WI38 (cell line): ENCODE results near the gene ARMH1.

Source experiments
- H3K4me3 ChIP-seq: 2 replicates; pipeline ENCODE4 v1.5.1; 2011; ENCODE audit warnings: low read depth, mild to moderate bottlenecking, control low read depth, low read length
- CTCF ChIP-seq: IDR thresholded peaks from 2 replicates; pipeline ENCODE4 v1.5.1; 2012; ENCODE audit warnings: low read depth, mild to moderate bottlenecking, control low read depth, low read length

ARMH1 gene

DNA sequence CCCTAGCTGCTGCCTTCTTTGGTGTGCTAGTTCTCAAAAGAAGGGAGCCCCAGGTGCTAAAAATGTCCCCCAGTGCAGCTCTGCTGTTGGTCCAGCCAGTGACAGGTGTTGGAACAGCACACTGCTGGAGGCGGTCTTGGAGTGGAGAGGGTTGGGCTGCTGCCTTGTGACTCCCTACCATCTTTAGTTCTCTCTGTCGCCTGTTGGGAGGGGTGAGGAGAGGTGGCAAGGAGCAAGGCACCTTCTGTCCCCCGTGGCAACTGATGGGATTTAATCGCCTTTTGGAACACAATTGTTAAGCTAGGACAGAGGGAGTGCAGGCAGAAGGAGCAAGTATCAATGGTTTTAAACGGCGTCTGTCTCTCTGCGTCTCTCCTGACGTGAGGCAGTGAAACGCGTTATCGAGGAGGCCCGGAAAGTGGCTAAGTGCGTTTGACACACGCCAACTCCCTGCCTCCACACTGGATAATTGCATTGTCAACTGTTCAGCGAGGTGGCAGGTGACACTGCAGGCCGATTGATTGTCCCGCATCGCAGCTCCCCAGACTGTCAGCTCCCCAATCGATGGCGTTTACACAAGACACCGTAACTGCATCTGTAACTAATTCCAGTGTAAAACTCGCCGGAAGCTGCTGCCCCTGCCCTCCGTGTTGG is 34.2 kb upstream of the ARMH1 start:
- no peak overlapping the region for H3K4me3 ChIP-seq
- TF ChIP-seq CTCF = no peak

DNA sequence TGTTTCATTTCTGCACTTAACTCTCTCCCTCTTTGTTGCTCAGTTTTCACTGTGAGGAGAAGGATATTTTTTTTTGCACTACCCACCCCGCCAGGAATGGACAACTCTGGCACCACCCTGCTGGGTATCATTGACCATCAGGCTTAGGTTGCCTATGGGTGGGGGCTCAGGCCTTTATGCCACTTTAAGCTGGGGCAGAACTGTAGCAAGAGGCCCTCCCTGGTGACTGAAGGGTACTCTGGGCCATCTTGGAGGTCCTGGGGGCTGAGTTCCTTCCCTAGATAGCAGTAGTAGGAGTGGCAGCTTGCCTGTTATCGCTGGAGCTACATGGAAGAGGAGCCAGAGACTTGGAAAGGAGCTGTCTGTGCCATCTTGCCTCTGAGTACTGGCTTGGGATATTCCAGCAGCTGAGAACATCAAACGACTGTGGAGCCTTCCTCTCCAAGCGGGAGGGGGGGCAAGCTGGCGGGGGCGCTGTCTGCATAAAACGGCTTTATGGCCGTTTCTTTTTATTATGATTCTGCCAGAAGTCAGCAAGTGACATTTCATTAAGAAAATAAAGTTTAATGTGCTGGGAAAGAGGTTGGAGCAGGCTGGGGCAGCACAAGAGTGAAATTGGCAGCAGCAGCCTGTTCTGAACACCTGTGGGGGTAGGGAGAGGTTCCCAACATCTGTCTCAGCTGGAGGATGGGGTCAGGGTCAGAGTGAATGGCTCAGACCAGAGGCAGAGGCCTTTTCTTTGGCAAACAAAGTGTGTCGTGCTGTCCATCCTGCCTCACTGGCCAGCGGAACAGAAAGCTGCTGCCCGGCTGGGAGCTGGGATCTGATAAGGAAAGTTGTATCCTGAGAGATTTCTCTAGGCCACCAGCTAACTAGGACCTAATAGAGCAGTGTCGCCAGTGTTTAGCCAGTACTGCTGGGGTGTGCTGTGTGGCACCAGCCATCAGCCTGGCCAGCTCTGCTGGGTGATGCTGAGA is 33.1 kb upstream of the ARMH1 start:
- no peak overlapping the region for H3K4me3 ChIP-seq
- TF ChIP-seq CTCF = no peak

DNA sequence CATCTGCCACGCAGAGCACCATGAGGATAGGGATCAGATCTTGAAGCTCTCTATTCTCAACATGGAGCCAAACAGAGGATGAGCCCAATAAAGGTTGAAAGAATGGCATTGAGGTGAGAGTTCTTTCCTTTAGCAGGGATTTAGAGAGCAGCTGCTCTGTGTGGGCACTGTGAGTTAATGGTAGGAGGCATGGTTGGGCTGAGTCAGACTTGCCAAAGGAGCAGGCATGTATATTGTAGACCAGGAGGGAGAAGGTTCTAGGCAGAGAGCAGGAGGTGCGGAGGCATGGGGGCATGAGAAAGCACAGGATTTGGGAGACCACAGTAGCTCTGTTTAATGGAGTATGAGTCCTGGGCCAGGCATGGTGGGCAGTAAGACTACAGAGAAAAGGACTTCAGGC is 32.3 kb upstream of the ARMH1 start:
- H3K4me3 ChIP-seq = no peak overlapping the region
- TF ChIP-seq CTCF = no peak

DNA sequence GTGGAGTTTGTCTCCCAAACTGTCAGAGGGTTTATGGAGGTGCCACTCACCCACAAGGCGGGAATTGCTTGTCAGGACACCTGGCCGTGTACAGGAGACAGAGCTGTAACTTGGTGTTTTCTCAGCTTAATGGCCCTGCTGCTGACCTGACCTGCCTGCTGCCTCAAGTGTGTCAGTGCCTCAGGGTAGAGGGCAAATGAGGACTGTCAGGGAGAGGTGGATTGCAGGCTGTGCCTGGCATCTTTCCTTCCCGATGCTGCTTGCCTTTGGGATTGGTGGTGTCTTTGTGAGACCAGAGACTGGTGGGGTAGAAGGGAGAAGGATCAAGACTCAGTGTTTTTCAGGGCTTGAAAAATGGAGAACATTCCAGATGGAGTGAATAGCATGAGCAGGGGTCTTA is 31.6 kb upstream of the ARMH1 start:
- H3K4me3 ChIP-seq = no peak overlapping the region
- no peak for TF ChIP-seq CTCF

DNA sequence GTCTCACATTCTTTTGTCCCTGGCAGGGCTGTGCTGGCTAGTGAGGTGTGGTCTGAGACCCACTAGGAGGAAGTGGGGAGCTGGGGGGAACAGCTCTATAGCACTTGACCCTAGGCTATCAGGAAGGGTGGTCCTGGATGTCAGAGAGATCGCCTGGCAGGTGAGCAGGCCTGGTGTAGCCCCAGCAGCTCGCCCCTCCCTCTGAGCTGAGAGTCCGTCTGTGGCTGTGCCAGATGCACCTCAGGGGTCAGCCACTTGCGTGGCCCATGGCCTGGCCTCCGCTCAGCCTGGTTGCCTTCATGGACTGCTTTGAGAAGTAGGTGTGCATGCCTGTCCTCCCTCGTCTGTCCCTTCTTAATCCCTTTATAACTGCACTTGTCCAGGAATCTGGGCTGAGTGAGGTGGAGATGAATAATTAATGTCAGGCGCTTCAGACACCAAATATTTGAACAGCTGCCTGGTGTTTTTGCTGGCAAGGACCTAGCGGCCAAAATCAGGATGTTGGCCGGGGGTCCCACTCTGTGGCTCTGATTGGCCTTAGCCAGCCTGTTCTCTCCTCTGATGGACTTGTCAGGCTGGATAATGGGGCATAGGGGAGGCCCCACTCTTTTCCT is 30.7 kb upstream of the ARMH1 start:
- TF ChIP-seq CTCF = no peak
- H3K4me3 ChIP-seq = no peak overlapping the region

GRCh38 chr1:44644806-44645205 is 29.7 kb upstream of the ARMH1 start:
- no peak overlapping the region for H3K4me3 ChIP-seq
- TF ChIP-seq CTCF = no peak
